ENCODE measurements around the gene CHERP.

GRCh38 chr19:16541526-16542044, 652 bp downstream of the CHERP start:
- no peak for TF ChIP-seq CTCF (IDR thresholded peaks at IDR 0.05; ENCODE audit: low read length)
- TF ChIP-seq EZH2 (IDR thresholded peaks at IDR 0.05; ENCODE audit: borderline replicate concordance, low read length), result no peak
